ENCODE measurements around the gene SOX8. TPM values are rescaled to one million over a fixed set of nuclear protein-coding genes. Genes with fewer than 3 reads are reported as not detected.

SOX8 gene
- total and polyA plus RNA-seq, 10 of the 15 experiments (the other 5 are each of a cell fraction or from before 2014, with no cell fraction given): not detected

DNA sequence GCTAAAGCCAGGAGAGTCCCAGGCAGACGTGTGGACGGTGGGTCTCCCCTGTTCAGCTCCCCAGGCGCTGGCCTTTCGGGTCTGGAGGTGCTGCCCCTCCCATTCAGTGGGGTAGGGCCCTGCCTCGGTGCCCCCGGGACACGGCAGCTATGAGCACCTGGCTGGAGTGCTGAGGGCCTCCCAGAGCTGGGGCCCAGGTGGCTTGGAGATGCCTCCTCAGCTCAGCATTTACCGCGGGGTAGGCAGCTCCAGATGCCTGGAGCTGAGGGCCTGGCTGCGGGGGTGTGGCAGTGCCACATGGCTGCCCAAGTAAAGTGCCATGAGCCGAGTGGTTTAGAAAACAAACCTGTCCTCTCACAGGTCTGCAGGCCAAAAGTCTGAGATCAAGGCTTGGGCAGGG, 19.5 kb downstream of the SOX8 start:
- RAD21 ChIA-PET (ENCODE audit: unreplicated experiment): no interaction called here
- no peaks in the 10 kb centered on the region for H3K36me3 ChIP-seq (ENCODE audit: control insufficient read depth in 2 of 2, insufficient read depth in 2 of 2, low read length in 1 of 2)
- no peak overlapping the region for H3K9ac ChIP-seq (ENCODE audit: control insufficient read depth, insufficient read depth, low read length)
- CTCF ChIA-PET: no interaction called here
- H4K20me1 ChIP-seq (ENCODE audit: control insufficient read depth, insufficient read depth): no peaks in the 10 kb centered on the region
- ATAC-seq: no peak
- no peak overlapping the region for H3K4me2 ChIP-seq (ENCODE audit: control insufficient read depth, insufficient read depth)
- H2AFZ ChIP-seq (ENCODE audit: control insufficient read depth, low read depth, low read length): no peak overlapping the region
- peaks cover 10% of the 10 kb centered on the region for H3K4me1 ChIP-seq (ENCODE audit: control insufficient read depth, insufficient read depth, low read length)
- no peak overlapping the region for H3K27ac ChIP-seq (ENCODE audit: control insufficient read depth, insufficient read depth)
- no peak for TF ChIP-seq PBX3 (IDR thresholded peaks at IDR 0.05; ENCODE audit: insufficient replicate concordance, low read depth, low read length)
- TF ChIP-seq, protein P1, sequence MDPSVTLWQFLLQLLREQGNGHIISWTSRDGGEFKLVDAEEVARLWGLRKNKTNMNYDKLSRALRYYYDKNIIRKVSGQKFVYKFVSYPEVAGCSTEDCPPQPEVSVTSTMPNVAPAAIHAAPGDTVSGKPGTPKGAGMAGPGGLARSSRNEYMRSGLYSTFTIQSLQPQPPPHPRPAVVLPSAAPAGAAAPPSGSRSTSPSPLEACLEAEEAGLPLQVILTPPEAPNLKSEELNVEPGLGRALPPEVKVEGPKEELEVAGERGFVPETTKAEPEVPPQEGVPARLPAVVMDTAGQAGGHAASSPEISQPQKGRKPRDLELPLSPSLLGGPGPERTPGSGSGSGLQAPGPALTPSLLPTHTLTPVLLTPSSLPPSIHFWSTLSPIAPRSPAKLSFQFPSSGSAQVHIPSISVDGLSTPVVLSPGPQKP (IDR thresholded peaks at IDR 0.05; ENCODE audit: low read depth, low read length): no peak
- no peak for TF ChIP-seq ASH2L (IDR thresholded peaks at IDR 0.05; ENCODE audit: borderline replicate concordance, low read depth)
- TF ChIP-seq RELA (IDR thresholded peaks at IDR 0.05; ENCODE audit: borderline replicate concordance, partially characterized antibody): no peak
- no peak for TF ChIP-seq NR2C2 (IDR thresholded peaks at IDR 0.05; ENCODE audit: borderline replicate concordance, control insufficient read depth, insufficient read length, low read depth)
- no peak for TF ChIP-seq SREBF1 (IDR thresholded peaks at IDR 0.05; ENCODE audit: low read length)
- no peak for TF ChIP-seq ATF3 (IDR thresholded peaks at IDR 0.05; ENCODE audit: borderline replicate concordance, extremely low read depth, low read depth, low read length)
- no peak for FAIRE-seq
- POLR2A ChIA-PET: no interaction called here
- DNase-seq (ENCODE audit: low read depth, low spot score): no peak
- in situ Hi-C loops (cut with MboI): no loop called here
- BruUV-seq (replicated peaks): no TSS peak
- peaks cover 0 to 3% of the 10 kb centered on the region in 2 experiments; a peak in 2 of 4 replicates for H3K27me3 ChIP-seq (replicated peaks in 1 of 2; ENCODE audit: control insufficient read depth in 2 of 2, insufficient read depth in 2 of 2, low read length in 1 of 2)
- no peaks in the 10 kb centered on the region for H3K79me2 ChIP-seq (ENCODE audit: control insufficient read depth, insufficient read depth, low read length)
- intact Hi-C loops (cut with micrococcal nuclease; ENCODE audit: unreplicated experiment): no loop called here
- SMC1A ChIA-PET (ENCODE audit: uncharacterized antibody, unreplicated experiment): no interaction called here
- H3K4me3 ChIP-seq: no peak overlapping the region
- H3K9me3 ChIP-seq (replicated peaks; ENCODE audit: control insufficient read depth, insufficient read depth, low read length): no peaks in the 10 kb centered on the region
- 8% methylated on average over 11 of the region's 11 CpGs for WGBS (ENCODE audit: insufficient coverage, insufficient replicate concordance, low lambda C conversion rate, missing lambda C conversion rate)

Data from GM12878 (cell line).